Vagina (tissue), 2 donors: Measurements from ENCODE around the gene HOXC12. TPM values are rescaled to one million over a fixed set of nuclear protein-coding genes. Genes with fewer than 3 reads are reported as not detected.

Experiments used
- DNase-seq, 2 donors: peaks; one replicate each; pipeline ENCODE4 v3.0.0-alpha.2; 2017; ENCODE audit errors: extremely low spot score in 2 of 2
- H3K27ac ChIP-seq: fragments of 200-600 bp; sonication (generic); one replicate; pipeline ENCODE4 v1.5.1; 2019
- H3K27me3 ChIP-seq: fragments of 200-600 bp; sonication (generic); one replicate; pipeline ENCODE4 v1.5.1; 2019
- H3K36me3 ChIP-seq, 2 donors: fragments of 200-600 bp; sonication (generic); one replicate each; pipeline ENCODE4 v1.5.1; 2017 to 2019
- H3K4me1 ChIP-seq: fragments of 200-600 bp; sonication (generic); one replicate; pipeline ENCODE4 v1.5.1; 2019
- H3K4me3 ChIP-seq, 2 donors: fragments of 200-600 bp; sonication (generic); 1 replicate in 1 of 2; 2 replicates in 1 of 2; pipeline ENCODE4 v1.5.1; 2016 to 2019
- H3K9me3 ChIP-seq: fragments of 200-600 bp; sonication (generic); one replicate; pipeline ENCODE4 v1.5.1; 2019
- POLR2A ChIP-seq, 2 donors: fragments of 450-650 bp; IDR thresholded peaks; one replicate each; pipeline ENCODE4 v1.6.1; 2017; ENCODE audit warnings: antibody characterized with exemption in 2 of 2, mild to moderate bottlenecking in 2 of 2, moderate library complexity in 2 of 2
- POLR2AphosphoS5 ChIP-seq, 2 donors: sonication (generic); formaldehyde crosslinking; IDR thresholded peaks; one replicate each; pipeline ENCODE4 v1.9.0; 2017; ENCODE audit warnings: antibody characterized with exemption in 2 of 2, mild to moderate bottlenecking in 2 of 2, low read depth in 1 of 2; ENCODE audit not compliant: insufficient read depth in 1 of 2
- intact Hi-C: fragments of 100-400 bp; cut with DNase I; formaldehyde crosslinking; loops from one replicate; pipeline ENCODE4 v1.15.1; 2023
- total RNA-seq: library from RNA; depleted of rRNA; stranded (reverse); fragments of >200 nt; gene quantifications from one replicate; pipeline ENCODE4 v1.2.3, GENCODE V29; 2016
- TF ChIP-seq, protein P1 (sequence below), 3 experiments: fragments of 450-650 bp in 2 of 3; fragments of 200-600 bp in 1 of 3; sonication (generic) in 1 of 3; IDR thresholded peaks; one replicate each; pipeline ENCODE4 v1.5.1; 2017 to 2019; ENCODE audit warnings: antibody characterized with exemption in 3 of 3, mild to moderate bottlenecking in 2 of 3, moderate library complexity in 2 of 3

The HOXC12 gene
- total RNA-seq, 1 donor from 2014 or later: not detected

DNA sequence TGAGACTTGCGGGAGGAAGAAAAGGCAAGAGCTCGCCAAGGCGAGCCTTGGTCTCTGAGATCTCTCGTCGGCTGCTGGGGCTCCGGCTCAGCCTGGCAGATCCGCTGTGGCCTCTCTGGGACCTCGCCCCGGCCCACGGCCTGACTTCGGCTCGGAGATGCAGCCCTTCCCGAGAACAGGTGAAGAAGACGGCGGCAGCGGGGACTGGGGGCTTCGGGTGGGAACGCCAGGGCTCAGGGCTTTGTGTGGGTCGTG lies 39.2 kb downstream of the HOXC12 start:
- H3K9me3 ChIP-seq: no peaks in the 10 kb centered on the region
- H3K27ac ChIP-seq: no peak overlapping the region
- H3K36me3 ChIP-seq: no peaks in the 10 kb centered on the region
- H3K4me3 ChIP-seq: peak overlapping the region in 1 of 2 donors; percentile 51
- H3K27me3 ChIP-seq: peaks cover 43% of the 10 kb centered on the region
- H3K4me1 ChIP-seq: peaks cover 24% of the 10 kb centered on the region
- no peak for DNase-seq
- intact Hi-C loops: no loop called here
- TF ChIP-seq POLR2AphosphoS5 (IDR thresholded peaks at IDR 0.05; ENCODE audit: insufficient read depth in 1 of 2, low read depth in 1 of 2) (no peak), POLR2A (IDR thresholded peaks at IDR 0.05) (no peak)
- TF ChIP-seq, protein P1, sequence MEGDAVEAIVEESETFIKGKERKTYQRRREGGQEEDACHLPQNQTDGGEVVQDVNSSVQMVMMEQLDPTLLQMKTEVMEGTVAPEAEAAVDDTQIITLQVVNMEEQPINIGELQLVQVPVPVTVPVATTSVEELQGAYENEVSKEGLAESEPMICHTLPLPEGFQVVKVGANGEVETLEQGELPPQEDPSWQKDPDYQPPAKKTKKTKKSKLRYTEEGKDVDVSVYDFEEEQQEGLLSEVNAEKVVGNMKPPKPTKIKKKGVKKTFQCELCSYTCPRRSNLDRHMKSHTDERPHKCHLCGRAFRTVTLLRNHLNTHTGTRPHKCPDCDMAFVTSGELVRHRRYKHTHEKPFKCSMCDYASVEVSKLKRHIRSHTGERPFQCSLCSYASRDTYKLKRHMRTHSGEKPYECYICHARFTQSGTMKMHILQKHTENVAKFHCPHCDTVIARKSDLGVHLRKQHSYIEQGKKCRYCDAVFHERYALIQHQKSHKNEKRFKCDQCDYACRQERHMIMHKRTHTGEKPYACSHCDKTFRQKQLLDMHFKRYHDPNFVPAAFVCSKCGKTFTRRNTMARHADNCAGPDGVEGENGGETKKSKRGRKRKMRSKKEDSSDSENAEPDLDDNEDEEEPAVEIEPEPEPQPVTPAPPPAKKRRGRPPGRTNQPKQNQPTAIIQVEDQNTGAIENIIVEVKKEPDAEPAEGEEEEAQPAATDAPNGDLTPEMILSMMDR (IDR thresholded peaks at IDR 0.05): no peak

DNA sequence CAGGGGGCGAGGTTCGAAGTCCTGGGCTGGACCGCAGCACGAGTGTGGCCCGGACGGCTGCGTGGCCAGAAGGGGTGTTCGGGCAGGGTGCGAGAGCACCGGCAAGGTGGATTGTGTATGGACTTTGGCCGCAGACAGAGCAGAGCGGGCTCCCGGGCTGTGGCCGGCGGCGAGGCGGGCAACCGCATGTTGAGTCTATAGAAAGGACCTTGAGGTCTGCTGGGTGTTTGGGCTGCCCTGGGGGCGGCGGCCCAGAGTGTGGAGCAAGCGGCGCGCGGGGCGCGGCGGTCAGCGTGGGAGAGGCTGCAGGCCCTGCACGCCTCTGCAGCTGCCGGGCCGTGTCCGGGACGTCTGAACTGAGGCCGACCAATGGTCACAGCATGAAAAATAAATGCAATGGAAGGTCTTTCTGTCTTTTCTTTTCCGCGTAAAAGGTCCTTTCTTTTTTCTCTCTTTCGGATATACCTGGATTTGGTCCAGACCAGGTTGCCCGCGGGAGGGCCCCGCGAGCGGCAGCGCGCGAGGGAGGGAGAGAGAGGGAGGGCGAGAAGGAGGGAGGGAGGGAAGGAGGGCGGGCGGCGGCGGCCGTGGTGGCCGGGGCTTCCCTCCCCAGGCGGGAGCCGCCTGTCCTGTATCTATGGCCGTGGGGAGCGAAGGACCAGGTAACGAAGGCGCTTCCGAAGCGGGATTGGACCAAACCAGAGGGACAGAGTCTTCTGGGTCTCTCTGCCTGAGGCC lies 39.7 kb downstream of the HOXC12 start:
- Histone ChIP-seq H3K27ac (no peak overlapping the region), H3K27me3 (peaks cover 48% of the 10 kb centered on the region), H3K9me3 (no peaks in the 10 kb centered on the region), H3K4me1 (peaks cover 26% of the 10 kb centered on the region), H3K36me3 (no peaks in the 10 kb centered on the region), H3K4me3 (peak overlapping the region; percentile 43 to 51)
- intact Hi-C loops: no loop called here
- no peak for DNase-seq
- TF ChIP-seq POLR2A (IDR thresholded peaks at IDR 0.05) (no peak), POLR2AphosphoS5 (IDR thresholded peaks at IDR 0.05; ENCODE audit: insufficient read depth in 1 of 2, low read depth in 1 of 2) (no peak)
- TF ChIP-seq, protein P1 (IDR thresholded peaks at IDR 0.05): no peak

DNA sequence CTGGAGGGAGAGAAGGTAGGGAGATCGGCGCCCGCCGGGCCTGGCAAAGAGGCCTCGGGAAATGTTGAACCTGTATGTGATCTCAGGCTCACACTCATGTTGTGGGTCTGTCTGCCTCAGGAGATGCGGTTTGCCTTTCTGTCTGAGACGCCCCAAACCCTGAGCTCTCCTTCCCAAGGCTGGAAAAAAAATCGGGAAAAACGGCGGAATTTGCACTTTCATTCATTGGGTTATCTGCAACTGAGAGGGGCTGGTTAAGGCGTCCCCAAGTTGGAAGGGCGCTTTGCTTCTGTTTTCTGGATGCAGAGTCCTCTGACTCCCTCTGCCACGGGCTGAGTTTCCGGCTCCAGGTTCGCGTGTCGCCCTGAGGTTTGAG lies 40.3 kb downstream of the HOXC12 start:
- DNase-seq: no peak
- Histone ChIP-seq H3K4me3 (peak overlapping the region; percentile 43 to 51), H3K36me3 (no peaks in the 10 kb centered on the region), H3K9me3 (no peaks in the 10 kb centered on the region), H3K4me1 (peaks cover 31% of the 10 kb centered on the region), H3K27me3 (peaks cover 50% of the 10 kb centered on the region), H3K27ac (no peak overlapping the region)
- TF ChIP-seq POLR2A (IDR thresholded peaks at IDR 0.05) (no peak), POLR2AphosphoS5 (IDR thresholded peaks at IDR 0.05; ENCODE audit: insufficient read depth in 1 of 2, low read depth in 1 of 2) (no peak)
- TF ChIP-seq, protein P1 (IDR thresholded peaks at IDR 0.05): no peak
- intact Hi-C loops: no loop called here

DNA sequence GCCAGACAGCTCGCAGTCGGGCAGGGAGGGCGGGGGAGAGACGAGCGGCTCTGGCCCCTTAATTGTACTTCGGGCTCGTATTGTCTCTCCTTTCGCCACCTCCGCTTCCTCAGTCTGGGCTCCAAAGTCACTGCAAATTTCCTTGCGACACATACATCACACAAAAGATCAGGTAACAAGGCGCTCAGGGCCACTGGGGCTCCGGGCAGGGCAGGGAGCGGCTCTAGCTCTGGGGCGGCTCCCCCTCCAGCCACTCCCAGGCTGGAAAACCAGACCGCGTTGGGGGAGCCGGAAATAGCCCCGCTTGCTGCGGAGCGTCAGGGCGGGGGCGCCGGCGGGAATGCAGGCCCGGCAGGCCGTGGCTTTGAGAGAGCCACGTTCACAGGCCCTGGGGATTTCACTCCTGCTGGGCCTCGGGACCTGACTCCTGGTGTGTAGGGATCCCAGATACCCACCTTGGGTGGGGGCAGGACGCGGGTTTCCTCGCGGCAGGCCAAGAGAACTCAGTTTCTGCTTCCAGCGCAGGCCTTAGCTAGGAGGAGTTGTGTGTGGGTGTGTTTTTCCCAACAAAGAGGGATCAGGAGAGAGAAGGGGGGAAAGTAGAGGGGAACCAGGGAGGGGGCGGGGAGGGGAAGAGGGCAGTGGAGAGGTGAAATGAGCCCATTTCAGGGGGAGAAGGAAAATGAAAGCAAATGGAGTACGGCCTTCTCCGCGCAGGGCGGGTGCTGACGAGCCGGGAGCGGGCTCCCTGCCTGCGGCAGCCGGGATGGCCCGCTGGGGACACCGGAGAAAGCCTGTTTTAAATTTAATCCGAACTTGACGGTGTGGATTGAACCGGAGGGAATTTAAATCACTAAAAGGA lies 40.9 kb downstream of the HOXC12 start:
- peaks cover 37% of the 10 kb centered on the region for H3K4me1 ChIP-seq
- no peak for DNase-seq

More for the DNA sequence above, 40.9 kb downstream of the HOXC12 start:
- Histone ChIP-seq H3K4me3 (peak overlapping the region; percentile 43 to 51), H3K9me3 (no peaks in the 10 kb centered on the region), H3K36me3 (no peaks in the 10 kb centered on the region), H3K27ac (no peak overlapping the region), H3K27me3 (peaks cover 52% of the 10 kb centered on the region)
- no peak for TF ChIP-seq POLR2AphosphoS5 (IDR thresholded peaks at IDR 0.05; ENCODE audit: insufficient read depth in 1 of 2, low read depth in 1 of 2)
- TF ChIP-seq POLR2A (IDR thresholded peaks at IDR 0.05): no peak
- TF ChIP-seq, protein P1 (IDR thresholded peaks at IDR 0.05): no peak
- intact Hi-C loops: no loop called here
